Right renal pelvis (tissue), 4 donors: ENCODE measurements around the gene CRYGB. TPM values are rescaled to one million over a fixed set of nuclear protein-coding genes. Genes with fewer than 3 reads are reported as not detected.
"Not testable (repeated sequence)": the region's sequence is repeated elsewhere in the genome, so short reads cannot be mapped to it uniquely, and the experiment has no call there.

Experiments used
- DNase-seq, 4 donors: peaks; one replicate each; pipeline ENCODE4 v3.0.0-alpha.2; 2013; ENCODE audit warnings: low read depth in 4 of 4, low spot score in 3 of 4, missing footprints in 1 of 4
- polyA plus RNA-seq, 4 donors: library from polyadenylated mRNA; unstranded; fragments of 120-200 nt; gene quantifications; one replicate each; pipeline ENCODE4 v1.2.1, GENCODE V29; 2013; ENCODE audit not compliant: insufficient read length in 4 of 4

The CRYGB gene
- polyA plus RNA-seq, 4 donors: not detected

GRCh38 chr2:208150956-208151355 lies 5.0 kb upstream of the CRYGB start:
- no peak for DNase-seq

GRCh38 chr2:208150094-208150493 lies 4.1 kb upstream of the CRYGB start:
- no peak for DNase-seq

GRCh38 chr2:208148803-208149202 lies 2.8 kb upstream of the CRYGB start:
- DNase-seq: no peak

- DNase-seq: no peak
Measured at GRCh38 chr2:208147759-208148158, 1.8 kb upstream of the CRYGB start.

- DNase-seq: no peak
Measured at GRCh38 chr2:208147008-208147407, 1.1 kb upstream of the CRYGB start.

DNA sequence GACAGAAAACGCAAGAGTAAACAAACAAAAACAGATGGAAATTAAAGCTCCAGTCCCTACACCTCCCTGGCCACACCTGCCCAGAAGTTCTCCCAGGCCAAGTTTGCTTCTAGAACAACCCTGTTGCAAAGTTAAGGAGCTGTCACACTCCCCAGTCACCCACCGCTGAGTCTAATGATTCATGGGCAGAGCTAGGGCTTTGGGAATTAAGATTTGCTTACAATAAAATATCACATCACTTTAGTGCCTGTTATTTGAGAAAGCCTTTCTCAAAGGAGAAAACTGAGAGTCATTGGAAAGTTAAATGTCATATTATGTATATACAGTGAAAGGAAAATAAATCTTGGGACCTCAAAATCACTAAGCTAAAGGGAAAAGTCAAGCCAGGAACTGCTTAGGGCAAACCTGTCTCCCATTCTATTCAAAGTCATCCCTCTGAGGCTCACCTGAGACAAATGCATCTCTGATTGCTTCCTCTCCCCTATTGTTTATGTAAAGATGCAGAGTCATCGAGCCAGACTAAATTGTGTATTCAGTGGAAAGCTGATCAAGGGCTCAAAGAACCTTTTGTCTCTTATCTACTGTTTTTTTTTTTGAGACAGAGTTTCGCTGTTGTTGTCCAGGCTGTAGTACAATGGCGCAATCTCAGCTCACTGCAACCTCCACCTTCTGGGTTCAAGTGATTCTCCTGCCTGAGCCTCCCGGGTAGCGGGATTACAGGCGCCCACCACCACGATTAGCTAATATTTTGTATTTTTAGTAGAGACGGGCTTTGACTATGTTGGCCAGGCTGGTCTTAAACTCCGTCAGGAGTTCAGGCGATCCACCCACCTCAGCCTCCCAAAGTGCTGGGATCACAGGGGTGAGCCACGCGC lies 2.8 kb downstream of the CRYGB start:
- DNase-seq: no peak

GRCh38 chr2:208142240-208142924 lies 3.6 kb downstream of the CRYGB start:
- no peak for DNase-seq

DNA sequence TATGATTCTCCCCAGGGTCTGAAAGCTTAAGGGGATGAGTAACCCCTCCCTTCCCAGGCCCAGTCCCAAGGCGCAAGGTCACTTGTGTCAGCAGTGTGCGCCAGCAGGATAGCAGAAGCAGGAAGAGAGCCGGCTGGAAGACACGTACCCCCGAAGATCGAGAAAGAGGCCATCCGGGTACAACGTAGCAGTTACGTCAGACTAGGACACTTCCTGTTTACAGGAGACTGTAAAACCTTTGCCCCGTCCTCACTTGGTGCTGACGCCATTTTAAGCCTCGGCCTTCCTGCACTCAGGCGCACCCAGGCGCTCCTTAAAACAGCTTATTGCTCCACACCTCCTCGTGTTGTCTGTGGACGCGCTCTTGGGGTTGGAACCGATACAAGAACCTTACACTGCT lies 6.5 kb downstream of the CRYGB start:
- DNase-seq: no peak

DNA sequence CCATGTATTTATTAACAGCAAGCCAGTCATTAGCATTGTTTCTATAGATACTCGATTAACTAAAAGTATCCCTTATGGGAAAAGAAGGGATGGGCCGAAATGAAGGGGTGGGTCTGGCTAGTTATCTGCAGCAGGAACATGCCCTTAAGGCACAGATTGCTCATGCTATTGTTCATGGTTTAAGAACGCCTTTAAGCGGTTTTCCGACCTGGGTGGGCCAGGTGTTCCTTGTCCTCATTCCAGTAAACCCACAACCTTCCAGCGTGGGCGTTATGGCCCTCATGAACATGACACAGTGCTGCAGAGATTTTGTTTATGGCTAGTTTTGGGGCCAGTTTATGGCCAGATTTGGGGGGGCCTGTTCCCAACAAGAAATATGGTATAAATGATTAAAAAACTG lies 7.6 kb downstream of the CRYGB start:
- not testable (repeated sequence) for DNase-seq

- DNase-seq: no peak
Measured at GRCh38 chr2:208136716-208137094, 9.3 kb downstream of the CRYGB start.

DNA sequence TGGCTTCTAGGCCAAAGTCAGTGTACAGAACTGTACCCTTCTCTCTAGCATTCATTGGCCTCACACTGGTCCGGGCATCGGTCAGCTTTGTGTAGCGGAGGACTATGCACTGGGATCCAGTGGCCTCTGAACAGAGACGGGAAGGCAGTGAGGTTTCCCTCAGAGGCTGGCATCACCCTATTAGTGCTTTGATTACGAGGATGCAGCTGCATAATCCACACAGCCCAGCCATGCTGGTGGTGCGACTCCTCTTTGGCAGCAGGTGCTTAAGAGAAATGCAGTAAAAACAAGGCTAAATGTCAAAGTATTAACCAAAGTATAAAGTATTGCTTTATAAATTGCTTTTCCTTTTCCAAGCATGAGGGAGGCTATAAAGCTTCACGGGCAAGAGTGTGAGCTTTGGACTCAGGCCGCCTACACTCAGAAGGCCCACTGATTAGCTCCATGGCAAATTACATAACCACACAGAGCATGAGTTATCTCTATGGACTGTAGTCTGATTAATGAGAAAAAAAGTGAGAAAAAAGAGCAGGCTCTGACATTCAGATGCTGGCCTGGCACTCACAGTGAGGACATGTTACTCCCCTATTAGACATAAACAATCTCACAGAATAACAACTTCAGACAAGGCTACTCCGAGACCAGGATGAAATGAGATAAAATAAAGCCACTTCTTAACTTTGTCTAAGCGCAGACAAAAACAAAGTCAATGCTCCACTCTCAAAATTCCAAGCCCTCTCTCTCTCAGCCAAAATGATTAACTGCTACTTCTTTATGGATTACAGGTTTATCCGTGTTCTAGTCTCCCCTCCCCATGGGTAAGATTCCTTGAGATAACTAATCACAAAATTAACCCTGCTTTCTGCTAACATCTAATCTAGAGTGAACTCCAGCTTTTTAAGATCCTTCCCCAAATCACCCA lies 9.9 kb downstream of the CRYGB start:
- DNase-seq: no peak

DNA sequence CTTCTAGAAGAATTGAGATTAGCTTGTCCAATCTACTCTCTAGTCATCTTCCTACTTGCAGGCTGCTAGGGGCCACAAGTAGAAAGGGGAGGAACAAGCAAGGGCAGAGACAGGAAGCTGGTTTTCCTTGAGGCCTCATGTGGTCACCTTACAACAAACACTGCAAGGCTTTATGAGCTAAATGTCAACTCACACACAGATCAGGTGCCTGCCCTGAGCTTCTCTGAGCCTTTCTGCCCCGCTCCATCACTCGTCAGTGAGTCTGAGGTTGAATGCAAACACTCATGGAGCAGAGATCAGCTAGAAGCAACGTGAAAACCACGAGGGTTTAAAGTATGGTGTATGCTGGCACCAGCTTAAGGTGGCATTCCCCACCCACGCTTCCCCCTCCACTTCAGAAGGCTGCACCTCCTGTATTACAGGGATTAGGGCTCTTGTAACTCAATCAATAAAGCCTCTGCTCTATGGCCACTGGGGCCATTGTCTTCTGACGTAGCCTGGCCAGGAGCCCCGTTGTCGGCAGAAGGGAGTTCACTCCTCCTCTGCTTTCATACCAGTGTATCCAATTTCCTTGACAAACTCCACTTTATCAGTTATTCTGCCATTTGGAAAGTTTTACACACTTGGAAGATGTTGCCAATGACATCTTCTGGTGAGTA lies 10.9 kb downstream of the CRYGB start:
- DNase-seq: no peak

DNA sequence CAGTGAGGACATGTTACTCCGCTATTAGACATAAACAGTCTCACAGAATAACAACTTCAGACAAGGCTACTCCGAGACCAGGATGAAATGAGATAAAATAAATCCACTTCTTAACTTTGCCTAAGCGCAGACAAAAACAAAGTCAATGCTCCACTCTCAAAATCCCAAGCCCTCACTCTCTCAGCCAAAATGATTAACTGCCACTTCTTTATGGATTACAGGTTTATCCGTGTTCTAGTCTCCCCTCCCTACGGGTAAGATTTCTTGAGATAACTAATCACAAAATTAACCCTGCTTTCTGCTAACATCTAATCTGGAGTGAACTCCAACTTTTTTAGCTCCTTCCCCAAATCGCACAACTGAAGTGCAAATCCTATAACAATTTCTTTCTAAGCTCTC lies 15.2 kb downstream of the CRYGB start:
- DNase-seq: no peak

DNA sequence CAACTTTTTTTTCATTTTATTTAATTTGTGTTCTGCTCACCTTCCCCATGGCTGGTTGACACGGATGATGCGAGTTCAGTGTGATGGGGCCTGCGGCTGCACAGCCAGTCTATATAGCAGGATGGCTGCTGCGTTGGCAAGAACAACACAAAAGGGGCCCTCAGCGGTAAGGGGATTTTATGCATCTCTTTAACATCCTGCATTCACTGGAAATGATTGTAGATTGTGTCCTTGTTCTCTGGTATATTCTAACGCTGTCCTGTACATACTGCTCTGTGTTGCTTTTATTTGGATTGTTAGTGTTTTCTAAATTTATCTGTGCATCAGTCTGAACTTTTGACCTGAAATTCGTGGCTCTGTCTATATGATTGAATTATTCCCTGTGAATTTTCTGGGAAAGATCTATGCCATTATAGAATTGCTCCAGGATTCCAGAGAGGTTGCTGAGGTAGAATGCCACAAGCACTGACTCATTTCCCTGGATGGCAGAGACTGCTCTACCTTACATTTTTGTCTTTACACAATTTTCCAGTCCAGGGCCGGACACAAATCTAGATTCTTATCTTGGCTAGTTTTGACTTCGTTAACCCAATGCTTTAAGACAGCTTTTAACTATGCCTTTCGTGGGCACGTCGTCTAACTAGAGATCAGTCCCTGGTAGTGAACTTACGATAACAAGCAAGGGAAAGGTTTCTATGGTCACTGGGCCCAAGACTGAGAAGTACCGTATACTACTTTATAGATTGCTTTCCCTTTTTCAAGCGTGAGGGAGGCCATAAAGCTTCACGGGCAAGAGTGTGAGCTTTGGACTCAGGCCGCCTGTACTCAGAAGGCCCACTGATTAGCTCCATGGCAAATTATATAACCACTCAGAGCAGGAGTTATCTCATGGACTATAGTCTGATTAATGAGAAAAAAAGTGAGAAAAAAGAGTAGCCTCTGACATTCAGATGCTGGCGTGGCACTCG lies 15.9 kb downstream of the CRYGB start, which contains the start of gene CRYGC:
Gene CRYGC (minus strand): TSS at position 85 of the 968 bp plus-strand sequence. CDS start 36 bp downstream, at position 49.
- DNase-seq: no peak

DNA sequence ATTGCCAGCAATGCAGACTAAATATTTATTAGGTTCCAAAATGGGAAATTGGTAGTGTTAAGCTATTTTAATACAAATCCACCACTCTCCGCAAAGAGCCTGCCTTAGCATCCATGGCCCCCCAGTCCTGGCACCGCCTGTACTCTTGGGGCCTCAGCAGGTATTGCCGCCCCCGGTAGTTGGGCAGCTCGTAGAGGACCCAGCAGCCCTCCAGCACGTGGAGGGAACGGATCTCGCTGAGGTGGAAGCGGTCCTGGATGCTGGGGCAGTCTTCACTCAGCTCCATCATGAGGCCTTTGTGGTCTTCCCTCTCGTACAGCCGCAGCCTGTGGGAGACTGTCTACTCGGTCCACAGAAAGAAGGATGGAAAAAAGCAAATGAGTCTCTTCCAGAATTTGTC lies 17.8 kb downstream of the CRYGB start:
- no peak for DNase-seq

DNA sequence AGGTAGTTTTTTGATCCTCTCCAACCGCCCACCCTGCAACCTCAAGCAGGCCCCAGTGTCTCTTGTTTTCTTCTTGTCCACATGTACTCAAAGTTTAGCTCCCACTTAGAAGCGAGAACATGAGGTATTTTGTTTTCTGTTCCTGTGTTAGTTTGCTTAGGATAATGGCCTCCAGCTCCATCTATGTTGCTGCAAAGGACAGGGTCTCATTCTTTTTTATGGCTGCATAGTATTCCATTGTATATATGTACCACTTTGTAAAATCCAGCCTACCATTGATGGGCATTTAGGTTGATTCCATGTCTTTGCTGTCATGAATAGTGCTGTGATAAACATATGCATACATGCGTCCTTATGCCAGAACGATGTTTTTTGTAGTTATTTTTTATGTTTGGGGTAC lies 18.9 kb downstream of the CRYGB start:
- no peak for DNase-seq

- DNase-seq: no peak
Measured at GRCh38 chr2:208125251-208125650, 20.7 kb downstream of the CRYGB start.

- not testable (repeated sequence) for DNase-seq
Measured at GRCh38 chr2:208124013-208124715, 21.8 kb downstream of the CRYGB start, which contains the start of gene CRYGD. Gene CRYGD (minus strand): TSS chr2:208124524. CDS start chr2:208124473, 51 bp downstream.
